HL-60 (cell line): Measurements from ENCODE around the gene AP2A2.

Experiments
- DNase-seq, 2 experiments: peaks; one replicate each; pipeline ENCODE4 v3.0.0-alpha.2; 2010 to 2020; ENCODE audit warnings: low read depth in 1 of 2, low spot score in 1 of 2
- H3K27ac ChIP-seq: fragments of 250-450 bp; sonication (Bioruptor Pico); replicated peaks from 2 replicates; pipeline ENCODE4 v1.5.1; 2020; ENCODE audit warnings: mild to moderate bottlenecking, moderate library complexity
- H3K27me3 ChIP-seq: fragments of 250-450 bp; sonication (Bioruptor Pico); 2 replicates; pipeline ENCODE4 v1.5.1; 2021; ENCODE audit warnings: mild to moderate bottlenecking, moderate library complexity; ENCODE audit not compliant: insufficient read depth, poor library complexity, severe bottlenecking
- H3K4me3 ChIP-seq: replicated peaks from 2 replicates; pipeline ENCODE4 v1.5.1; 2011; ENCODE audit warnings: mild to moderate bottlenecking, control low read depth, low read length; ENCODE audit not compliant: insufficient read depth
- GABPA ChIP-seq: IDR thresholded peaks from 2 replicates; pipeline ENCODE4 v1.6.1; 2012; ENCODE audit warnings: low read depth
- POLR2AphosphoS5 ChIP-seq: IDR thresholded peaks from 2 replicates; pipeline ENCODE4 v1.6.1; 2012; ENCODE audit warnings: low read depth
- REST ChIP-seq: IDR thresholded peaks from 2 replicates; pipeline ENCODE4 v1.6.1; 2012; ENCODE audit warnings: low read depth; ENCODE audit not compliant: insufficient replicate concordance
- SPI1 ChIP-seq: IDR thresholded peaks from 2 replicates; pipeline ENCODE4 v1.6.1; 2012; ENCODE audit warnings: low read depth, mild to moderate bottlenecking, borderline replicate concordance
- TF ChIP-seq, protein P1 (sequence below): IDR thresholded peaks from one replicate; pipeline ENCODE4 v1.5.1; 2011; ENCODE audit warnings: low read length, control low read depth, inconsistent platforms; ENCODE audit not compliant: insufficient read depth

Gene AP2A2

DNA sequence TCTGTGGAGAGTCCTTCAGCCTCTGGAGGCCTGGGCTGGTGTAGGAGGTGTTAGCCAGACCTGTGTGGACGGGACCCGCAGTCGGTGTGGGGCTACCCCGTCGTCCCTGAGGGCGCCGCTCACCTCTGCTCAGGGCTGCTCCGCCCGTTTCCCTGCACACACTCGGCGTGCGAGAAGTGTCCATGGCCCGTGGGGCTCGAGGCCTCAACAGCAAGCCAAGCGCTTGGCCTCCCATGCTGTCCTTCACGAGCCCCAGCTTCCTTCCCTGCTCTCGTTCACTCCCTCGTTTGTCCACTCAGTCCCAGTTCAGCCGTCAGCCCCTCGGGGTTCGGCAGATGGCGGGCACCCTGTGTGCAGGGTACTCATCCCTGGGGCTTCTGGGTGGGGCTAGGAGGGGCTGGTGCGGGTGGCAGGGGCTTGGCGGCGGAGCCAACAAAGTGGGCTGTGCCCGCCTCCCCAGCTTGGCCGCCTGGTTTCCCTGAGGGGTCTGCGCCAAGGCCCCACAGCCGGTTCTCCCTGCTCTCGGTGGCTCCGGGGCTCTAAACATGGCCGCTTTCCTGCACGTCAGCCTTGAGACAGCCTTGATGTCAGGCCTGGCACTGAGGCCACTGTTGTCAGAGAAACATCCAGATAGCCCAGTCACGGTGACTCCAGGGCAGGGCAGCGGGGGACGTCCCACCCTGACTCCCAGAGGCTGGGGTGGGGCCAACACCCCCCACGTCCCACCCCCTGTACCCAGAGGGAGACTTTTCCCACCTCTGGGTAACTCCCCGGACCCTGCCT lies 107.5 kb downstream of the AP2A2 start:
- H3K27me3 ChIP-seq: no peaks in the 10 kb centered on the region
- TF ChIP-seq, protein P1, sequence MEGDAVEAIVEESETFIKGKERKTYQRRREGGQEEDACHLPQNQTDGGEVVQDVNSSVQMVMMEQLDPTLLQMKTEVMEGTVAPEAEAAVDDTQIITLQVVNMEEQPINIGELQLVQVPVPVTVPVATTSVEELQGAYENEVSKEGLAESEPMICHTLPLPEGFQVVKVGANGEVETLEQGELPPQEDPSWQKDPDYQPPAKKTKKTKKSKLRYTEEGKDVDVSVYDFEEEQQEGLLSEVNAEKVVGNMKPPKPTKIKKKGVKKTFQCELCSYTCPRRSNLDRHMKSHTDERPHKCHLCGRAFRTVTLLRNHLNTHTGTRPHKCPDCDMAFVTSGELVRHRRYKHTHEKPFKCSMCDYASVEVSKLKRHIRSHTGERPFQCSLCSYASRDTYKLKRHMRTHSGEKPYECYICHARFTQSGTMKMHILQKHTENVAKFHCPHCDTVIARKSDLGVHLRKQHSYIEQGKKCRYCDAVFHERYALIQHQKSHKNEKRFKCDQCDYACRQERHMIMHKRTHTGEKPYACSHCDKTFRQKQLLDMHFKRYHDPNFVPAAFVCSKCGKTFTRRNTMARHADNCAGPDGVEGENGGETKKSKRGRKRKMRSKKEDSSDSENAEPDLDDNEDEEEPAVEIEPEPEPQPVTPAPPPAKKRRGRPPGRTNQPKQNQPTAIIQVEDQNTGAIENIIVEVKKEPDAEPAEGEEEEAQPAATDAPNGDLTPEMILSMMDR: no peak
- TF ChIP-seq POLR2AphosphoS5 (no peak), GABPA (no peak), REST (no peak), SPI1 (no peak)
- no peak overlapping the region for H3K4me3 ChIP-seq
- no peak overlapping the region for H3K27ac ChIP-seq
- no peak for DNase-seq

DNA sequence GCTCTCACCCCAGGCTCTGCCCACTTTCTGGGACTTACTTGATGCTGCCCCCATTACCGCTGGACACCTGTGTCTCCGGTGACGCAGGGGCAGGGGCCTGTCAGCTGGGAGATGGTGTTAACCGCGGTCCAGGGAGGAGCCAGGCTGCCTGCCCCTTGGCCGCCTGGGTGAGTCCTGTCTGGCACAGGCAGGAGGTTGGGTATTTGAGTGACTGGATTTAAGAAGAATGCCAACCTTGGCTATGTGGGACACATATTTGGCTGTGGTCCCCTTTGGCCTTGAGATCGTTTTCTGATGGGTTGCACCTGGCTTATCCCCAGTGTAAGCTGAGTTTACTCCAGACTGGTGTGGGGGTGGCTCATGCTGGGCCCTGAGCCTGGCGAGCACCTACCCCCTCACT lies 108.3 kb downstream of the AP2A2 start:
- TF ChIP-seq, protein P1: no peak
- TF ChIP-seq REST (no peak), POLR2AphosphoS5 (no peak), GABPA (no peak), SPI1 (no peak)
- Histone ChIP-seq H3K4me3 (no peak overlapping the region), H3K27me3 (no peaks in the 10 kb centered on the region), H3K27ac (no peak overlapping the region)
- DNase-seq: no peak

GRCh38 chr11:1034456-1035295 lies 109.0 kb downstream of the AP2A2 start:
- H3K27me3 ChIP-seq: no peaks in the 10 kb centered on the region
- TF ChIP-seq POLR2AphosphoS5 (no peak), GABPA (no peak), REST (no peak), SPI1 (no peak)
- TF ChIP-seq, protein P1: no peak

More at GRCh38 chr11:1034456-1035295, 109.0 kb downstream of the AP2A2 start:
- H3K4me3 ChIP-seq: no peak overlapping the region
- DNase-seq: no peak
- H3K27ac ChIP-seq: no peak overlapping the region
